Activated CD4-positive, alpha-beta T cell treated with anti-CD3 and anti-CD28 coated beads for 4 hours (primary cell): ENCODE measurements around the gene INSR.

Experiments
- DNase-seq, 2 donors: peaks; one replicate each; pipeline ENCODE4 v3.0.0-alpha.2; 2020

The INSR gene

DNA sequence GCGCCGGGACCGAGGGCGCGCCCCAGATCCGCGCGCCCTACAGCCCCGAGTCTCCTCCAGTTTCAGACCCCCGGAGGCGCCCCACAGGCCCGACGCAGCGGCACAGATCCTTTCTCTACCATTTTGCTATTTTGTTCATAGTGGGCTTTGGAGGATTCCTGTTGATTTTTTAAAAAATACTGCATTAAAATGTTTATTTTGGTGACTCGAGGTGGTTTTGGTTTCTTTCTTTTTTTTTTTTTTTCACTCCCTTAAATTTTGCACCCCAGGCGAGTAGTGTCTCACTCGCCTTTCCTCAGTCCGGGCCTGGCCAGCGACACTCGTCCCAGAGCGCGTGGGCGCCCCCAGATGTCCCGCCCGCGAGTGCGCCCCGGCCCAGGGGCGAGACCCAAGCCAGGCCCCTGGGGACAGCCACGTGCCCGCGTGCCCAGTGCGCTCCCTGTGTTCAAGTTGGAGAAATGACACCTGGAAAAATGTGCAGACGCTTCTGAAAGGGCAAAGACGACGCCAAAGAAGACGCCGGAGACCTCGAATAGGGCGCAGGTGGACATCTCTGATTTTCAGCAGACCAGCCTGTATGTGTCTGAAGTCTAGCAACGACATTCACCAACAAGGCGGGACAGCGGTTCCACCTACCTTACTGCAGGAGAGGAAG, 471 bp upstream of the INSR start:
- no peak for DNase-seq

DNA sequence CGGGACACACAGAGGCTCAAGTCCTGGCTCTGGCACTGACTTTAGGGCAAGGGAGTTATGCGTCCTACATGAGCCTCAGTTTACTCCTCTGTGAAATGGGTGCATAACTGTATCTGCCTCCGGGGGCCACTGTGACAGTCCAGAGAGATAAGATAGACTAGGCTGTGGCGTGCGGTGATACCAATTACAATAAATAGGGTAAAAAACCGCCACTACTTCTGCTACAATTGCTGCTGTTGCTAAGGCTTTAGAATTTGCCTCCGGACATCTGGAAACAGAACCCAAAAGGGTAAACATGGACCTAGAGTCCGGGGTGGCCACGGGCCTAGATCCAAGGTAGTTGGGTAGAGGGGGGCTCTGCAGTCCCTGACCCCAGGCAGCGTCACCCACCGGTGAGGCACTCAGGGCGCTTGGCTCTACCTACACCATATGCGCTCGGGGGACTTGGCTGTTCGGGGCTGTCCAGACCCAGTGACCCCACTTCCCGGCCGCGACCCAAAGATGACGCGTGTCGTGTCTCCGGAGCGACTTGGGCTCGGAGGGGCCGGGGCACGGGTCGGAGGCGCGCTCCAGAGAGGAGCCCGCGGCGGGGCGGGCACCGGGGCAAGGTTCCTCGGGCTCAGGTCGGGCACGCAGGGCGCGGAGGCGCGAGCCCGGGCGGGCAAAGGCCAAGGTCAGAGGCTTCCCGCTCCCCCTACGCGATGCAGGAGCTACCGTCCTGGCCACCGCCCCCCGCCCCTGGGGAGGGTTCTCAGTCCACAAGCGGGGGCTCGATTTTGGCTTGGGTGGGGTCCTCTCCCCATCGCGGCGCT, 1.1 kb downstream of the INSR start:
- no peak for DNase-seq

DNA sequence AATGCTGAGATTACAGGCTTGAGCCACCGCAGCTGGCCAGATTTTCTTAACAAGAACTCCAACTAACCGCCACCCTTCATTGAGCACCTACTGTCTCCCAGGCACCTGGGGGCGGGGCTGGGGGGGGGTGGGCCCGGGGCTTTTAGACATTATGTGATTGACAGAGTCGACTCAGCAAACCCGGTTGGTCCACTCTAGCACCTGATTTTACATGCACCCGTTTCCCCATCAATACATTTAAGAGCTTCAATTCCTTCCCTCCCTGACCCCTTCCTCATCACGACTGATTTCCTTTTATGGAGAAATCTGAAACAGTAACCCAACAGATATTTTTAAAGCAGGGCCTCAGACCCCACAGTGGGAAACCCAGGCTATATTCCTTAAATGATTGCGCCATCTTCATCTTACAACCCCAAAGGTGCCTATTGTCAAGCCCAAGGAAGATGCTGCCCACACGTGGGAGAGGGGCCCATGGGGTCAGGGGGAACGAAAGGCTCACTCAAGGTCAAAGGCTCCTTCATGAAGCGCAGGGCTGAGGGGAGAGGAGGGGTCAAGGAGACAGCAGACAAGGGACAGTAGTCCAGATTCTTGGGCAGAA, 1.8 kb downstream of the INSR start:
- DNase-seq = no peak

DNA sequence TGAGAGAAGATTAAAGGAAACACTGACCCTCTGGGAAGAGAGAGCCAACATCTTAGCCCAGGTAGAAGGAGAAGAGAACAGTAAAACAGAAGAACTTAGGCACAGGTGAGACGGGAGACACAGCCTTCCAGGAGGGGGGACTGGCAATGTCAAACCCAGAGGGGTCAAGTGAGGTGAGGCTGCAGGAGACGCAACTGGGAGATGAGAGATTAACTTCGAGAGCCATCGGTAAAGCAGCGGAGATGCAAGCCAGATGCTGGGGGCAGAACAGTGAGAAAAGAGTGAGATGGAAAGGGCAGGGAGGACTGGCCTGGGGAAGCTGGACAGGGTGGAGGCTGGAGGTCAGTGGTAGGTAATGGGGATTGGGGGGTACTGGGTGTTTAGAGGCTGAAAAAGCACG, 5.2 kb downstream of the INSR start:
- DNase-seq = no peak

DNA sequence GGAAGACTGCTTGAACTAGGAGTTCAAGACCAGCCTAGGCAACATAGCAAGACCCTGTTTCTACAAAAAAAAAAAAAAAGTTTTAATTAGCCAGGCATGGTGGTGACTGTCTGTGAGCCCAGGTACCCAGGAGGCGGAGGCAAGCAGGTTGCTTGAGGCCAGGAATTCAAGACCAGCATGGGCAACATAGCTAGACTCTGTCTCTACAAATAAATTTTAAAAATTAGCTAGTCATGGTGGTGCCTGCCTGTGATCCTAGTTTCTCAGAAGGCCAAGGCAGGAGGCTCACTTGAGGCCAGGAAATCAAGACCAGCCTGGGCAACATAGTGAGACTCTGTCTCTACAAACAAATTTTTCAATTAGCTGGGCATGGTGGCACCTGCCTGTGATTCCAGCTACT, 6.1 kb downstream of the INSR start:
- DNase-seq = no peak

DNA sequence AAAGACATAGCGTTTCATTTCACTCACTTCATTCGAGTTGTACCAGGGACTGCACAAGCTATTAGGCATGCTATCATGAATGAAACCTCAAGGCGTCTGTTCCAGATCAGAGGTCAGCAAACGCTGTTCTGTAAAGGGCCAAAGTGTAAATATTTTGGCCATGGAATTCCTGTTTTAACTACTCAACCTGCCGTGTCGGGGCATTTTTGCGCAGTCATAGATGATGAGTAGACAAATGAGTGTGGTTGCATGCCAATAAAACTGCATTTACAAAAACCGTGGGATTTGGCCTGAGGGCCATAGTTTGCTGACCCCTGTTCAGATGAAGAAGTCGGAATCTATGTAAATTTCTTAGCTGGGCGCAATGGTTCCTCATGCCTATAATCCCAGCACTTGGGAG, 6.5 kb downstream of the INSR start:
- DNase-seq = no peak

DNA sequence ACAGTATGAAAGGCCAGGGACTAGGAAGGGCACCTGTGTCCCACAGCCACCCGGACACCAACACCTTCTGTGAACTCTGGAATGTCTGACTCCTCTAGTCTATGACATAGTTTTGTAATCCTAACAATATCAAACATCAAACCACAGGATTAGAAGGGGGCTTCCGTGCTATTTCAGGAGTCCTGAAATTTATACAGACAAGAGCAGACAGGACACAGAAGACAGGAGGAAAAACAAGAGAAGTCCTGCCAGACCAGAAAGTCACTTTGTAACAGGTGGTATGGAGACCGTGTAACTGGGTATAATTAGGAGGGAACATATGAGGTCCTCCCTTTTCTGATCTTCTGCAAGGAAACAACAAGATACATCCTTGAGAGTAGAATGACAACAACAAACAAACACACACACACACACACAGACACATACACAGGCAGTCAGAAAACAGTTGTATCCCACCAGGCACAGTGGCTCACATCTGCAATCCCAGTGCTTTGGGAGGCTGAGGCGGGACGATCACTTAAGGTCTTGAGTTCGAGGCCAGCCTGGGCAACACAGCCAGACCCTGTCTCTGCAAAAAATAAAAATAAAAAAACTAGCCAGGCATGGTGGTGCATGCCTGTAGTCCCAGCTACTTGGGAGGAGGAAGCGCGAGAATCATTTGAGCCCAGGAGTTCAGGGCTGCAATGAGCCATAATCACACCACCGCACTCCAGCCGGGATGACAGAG, 13.1 kb downstream of the INSR start:
- no peak for DNase-seq

DNA sequence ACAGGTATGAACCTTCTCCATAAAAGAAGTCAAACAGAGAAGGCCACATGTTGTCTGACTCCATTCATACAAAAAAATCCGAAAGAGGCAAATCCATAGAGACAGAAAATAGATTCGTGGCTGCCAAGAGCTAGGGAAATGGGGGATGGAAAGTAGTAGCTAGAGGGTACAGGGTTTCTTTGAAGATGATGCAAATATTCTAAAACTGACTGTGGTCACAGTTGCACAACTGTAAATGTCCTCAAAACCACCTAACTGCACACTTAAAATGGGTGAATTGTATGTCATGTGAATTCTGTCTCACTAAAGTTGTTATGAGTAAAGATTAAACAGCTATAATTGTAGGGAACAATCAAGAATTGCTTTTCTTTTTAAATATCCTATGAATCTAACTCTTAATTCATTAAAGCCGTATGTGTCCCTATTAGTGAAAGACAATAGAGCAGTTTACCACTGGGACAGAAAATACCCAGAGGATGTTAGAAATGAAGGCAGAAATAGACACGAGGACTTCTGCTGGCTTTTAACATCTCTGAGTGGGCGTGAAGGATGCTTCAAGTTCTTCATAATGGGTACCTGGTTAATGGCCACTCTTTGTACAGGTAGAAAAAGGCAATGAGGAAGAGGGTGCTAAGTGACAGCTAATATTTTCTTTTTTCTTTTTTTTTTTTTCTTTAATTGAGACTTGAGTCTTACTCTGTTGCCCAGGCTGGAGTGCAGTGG, 21.2 kb downstream of the INSR start:
- DNase-seq = no peak

DNA sequence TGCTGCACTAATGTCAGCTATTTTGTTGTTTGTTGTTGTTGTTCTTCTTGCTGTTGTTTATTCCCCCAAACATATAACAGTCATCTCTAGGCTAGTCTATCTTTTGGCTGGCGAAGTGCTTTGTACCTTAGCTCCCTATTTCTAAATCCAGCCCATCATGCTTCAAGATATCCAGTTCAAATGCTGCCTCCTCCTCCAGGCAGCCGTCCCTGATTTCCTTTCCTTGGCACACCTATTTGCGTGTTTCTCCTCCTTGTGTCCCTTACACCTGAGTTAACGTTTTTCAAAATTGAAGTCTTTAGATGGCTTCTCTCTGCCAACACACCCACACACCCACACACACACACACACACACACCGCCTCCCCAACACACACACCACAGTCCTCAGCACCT, 25.5 kb downstream of the INSR start:
- no peak for DNase-seq

DNA sequence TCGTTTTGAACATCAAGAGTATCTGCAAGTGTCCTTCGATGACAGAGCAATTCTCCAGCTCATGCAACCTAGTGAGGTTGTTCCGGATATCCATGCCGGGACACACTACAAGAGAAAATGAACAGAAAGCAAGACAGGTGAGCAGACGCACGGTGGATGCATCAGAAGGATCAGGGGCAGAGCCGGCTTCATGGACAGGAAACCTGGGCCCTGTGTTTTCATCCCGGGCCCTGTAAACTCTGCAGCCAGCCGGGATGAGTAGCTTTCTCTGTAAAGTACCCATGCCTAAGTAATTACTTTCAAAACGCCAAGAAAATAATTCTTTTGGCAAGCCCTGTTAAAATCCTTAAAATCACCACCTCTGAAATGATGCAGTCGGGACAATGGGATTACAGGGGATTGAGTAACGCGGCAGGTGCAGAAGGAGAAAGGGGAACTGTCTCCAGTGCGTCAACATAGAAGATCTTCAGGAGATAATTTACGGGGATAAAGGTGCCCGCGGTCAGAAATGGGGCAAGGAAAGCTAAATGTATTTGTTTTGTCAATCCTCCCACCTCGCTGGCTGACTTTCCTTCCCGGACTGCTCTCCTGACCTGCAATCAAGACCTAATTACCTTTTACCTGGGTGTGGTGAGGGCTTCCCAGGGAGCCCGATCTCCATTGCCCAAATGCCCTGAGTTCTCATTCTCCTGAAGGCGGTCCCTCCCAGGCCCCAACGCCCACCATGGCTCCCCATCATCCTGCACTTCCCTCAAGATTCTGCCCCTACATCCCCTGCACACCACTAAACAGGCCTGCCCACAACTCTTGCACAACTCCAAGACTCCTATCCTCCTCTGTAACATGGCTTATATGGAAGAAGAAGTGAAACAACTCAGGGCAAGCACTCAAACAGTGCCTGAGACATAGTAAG, 26.2 kb downstream of the INSR start:
- DNase-seq = no peak

DNA sequence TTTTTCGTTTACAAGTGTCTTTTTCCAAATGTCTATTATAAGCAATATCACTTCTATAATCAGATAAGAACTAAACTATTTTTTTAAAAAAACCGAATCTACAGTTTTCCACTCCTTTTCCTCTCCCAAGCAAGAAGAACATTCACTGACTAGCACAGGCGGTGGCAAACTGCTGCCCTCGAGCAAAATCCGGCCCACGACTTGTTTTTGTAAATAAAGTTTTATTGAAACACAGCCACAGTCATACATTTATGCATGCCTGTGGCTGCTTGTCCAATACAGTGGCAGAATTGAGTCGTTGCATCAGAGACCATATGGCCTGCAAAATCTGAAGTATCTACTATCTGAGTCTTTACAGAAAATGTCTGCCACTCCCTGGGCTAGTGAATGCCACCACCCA, 27.4 kb downstream of the INSR start:
- no peak for DNase-seq

DNA sequence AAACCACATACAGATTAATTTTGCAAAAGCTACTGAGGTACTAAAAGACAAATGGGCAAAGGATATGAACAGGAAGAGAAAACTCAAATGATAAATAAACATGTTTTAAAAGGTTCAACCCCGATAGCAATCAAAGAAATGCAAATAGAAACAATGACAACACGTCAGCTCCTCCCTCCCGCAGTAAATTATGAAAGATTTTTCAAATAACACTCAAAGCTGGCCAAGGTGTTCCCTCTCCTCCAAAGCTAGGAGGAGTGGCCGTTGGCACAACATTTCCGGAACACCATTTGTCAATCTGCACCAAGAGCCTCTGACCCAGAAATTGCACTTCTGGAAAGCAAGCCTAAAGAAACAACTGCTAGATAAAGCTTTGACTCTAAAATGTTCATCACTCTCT, 28.3 kb downstream of the INSR start:
- no peak for DNase-seq

DNA sequence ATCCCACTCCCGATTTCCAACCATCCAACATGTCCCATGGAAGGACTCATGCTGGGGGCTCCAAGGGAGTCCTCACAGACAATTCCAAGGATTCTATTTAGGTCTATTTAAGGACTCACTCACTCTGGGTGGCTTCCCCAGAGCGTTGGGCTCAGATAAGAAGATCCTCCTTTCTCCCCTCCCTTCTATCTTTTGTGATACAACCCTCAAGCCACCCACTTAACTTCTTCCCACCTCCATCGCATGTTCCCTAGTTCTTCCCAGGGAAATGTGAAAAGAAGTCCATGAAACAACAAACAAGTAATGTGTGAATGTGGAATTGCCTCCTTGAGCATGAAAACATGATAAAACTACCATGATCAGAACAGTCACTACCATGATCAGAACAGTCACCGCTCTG, 29.4 kb downstream of the INSR start:
- DNase-seq = no peak

DNA sequence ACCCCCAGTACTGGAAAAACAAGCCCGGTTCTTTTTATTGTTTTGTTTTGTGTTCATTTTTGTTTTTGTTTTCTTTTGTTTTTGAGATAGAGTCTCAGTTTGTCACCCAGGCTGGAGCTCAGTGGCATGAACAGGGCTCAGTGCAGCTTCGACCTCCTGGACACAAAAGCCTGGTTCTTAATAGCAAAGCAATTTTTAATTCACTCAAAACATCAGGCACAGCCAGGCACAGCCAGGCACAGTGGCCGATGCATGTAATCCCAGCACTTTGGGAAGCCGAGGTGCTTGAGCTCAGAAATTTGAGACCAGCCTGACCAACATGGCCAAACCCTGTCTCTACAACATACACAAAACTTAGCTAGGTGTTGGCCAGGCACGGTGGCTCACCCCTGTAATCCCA, 30.7 kb downstream of the INSR start:
- DNase-seq = no peak

DNA sequence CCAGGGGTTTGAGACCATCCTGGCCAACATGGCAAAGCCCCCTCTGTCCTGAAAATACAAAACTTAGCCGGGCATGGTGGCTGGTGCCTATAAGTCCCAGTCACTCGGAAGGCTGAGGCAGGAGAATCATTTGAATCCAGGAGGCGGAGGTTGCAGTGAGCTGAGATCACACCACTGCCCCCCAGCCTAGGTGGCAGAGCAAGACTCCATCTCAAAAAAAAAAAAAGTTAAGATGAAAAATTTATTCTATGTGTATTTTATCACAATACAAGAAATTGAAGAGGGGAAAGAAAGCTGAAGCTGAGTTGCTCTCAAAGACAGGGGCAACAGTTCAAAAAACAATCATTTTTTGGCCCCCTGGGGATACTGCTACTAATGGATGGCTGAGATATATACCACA, 31.1 kb downstream of the INSR start:
- no peak for DNase-seq

DNA sequence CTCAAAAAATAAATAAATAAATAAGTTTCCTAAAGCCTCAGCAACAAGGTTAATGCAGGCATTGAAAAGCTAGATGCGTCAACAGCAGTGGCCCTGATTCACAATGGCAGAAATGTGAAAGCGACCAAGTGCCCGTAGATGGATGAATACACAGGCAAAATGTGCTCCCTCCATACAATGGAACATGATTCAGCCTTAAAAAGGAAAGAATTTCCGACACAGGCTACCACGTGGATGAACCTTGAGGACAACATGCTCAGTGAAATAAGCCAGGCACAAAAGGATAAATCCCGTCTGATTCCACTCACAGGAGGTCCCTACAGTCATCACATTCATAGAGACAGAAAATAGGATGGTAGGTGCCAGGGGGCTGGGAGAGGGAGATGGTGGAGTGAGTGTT, 31.7 kb downstream of the INSR start:
- no peak for DNase-seq

DNA sequence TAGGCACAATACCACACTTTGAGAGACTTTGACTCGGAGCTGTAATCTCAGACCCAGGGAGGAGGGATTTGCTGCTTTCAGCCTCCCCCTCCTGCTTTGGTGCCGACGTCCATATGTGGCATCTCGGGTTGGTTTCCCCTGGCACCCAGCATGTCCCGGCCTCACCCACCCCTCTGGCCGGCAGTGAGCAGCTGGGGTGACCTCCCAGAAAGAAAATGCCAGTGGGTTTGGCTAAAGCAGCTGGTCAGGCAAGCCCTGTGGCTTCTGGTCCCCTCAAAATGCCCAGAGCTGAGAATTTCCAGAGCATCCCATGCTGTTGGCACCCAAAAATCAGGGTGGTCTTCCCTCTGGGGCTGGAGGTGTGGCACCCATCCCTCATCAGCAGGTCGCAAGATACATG, 34.1 kb downstream of the INSR start:
- no peak for DNase-seq

DNA sequence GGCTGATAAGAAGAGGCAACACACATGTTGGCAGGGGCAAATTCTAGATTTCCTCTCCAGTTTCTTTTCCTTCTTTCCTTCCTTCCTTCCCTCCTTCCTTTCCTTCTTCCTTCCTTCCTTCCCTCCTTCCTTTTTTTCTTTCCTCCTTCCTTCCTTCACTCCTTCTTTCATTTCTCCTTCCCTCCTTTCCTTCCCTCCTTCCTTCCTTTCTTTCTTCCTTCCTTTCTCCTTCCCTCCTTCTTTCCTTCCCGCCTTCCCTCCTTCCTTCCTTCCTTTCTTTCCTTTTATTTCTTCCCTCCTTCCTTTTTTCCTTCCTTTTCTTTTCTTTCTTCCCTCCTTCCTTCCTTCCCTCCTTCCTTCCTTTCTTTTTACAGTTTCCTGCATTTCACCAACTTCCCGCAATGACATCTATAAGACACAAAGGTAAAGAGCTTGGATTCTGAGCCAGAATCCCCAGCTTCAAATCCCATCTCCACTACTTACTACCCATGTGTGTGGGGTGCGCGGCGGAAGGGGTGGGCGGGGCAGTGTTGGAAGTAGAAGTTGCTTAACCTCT, 35.3 kb downstream of the INSR start:
- no peak for DNase-seq

DNA sequence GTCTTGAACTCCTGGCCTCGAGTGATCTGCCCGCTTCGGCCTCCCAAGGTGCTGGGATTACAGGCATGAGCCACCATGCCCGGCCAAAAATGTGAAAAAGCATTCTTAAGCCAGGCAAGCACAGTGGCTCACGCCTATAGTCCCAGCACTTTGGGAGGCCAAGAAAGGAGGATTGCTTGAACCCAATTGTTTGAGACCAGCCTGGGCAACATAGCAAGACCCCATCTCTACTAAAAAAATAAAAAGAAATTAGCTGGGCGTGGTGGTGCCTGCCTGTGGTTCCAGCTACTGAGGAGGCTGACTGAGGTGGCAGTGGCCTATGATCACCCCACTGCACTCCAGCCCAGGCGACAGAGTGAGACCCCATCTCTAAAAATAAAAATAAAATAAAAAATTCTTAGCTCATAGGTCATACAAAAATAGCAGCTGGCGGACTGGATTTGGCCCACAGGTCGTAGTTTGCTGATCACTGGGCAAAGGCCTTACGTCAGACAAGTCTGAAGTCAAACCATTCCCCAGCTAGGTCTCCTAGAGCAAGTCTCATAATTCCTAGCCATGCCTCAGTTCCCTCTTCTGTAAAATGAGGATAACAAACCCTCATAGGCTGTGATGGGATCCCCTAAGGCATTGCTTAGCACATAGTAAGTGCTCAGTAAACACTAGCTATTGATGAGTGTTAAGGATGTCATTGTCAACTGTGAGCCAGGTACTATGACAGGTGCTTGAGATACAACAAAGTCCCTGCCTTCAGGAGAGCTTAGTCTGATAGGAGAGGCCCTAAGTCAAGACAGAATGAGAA, 36.0 kb downstream of the INSR start:
- no peak for DNase-seq

DNA sequence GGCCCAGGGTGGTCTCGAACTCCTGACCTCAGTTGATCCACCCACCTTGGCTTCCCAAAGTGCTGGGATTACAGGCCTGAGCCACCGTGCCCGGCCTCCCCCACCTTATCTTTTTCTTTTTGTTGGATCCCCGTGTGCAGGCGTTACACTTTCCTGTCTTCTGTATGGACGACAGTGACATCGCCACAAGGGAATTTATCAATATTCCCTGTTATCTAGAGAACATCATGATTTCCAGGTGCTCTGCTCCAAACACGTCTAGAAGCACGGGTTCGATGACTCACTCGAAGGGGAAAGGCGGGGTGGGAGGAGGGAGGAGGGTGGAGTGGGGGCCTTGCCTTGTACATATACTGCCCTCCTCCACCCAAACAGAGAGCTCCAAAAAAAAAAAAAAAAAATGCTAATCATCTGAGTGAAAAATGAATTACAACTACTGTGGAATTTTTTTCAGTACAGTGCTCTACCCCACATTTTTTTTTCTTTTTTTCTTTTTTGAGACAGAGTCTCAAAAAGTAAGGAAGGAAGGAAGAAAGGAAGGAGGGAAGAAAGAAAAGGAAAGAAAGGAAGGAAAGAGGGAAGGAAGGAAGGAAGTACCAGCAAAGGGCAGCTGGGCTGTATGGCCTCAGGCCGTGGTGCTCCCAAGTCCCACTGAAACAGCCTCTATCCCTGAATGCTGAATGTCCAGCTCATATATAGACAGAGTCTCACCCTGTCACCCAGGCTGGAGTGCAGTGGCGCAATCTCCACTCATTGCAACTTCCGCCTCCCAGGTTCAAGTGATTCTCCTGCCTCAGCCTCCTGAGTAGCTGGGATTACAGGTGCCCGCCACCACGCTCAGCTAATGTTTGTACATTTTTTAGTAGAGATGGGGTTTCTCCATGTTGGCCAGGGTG, 36.8 kb downstream of the INSR start:
- DNase-seq = no peak
